Measurements from ENCODE around the gene FANCB. TPM values are rescaled to one million over a fixed set of nuclear protein-coding genes. Genes with fewer than 3 reads are reported as not detected.

FANCB gene
- total and polyA plus RNA-seq, 9 donors, result 0.23 to 3.1 (median 2.8) TPM

DNA sequence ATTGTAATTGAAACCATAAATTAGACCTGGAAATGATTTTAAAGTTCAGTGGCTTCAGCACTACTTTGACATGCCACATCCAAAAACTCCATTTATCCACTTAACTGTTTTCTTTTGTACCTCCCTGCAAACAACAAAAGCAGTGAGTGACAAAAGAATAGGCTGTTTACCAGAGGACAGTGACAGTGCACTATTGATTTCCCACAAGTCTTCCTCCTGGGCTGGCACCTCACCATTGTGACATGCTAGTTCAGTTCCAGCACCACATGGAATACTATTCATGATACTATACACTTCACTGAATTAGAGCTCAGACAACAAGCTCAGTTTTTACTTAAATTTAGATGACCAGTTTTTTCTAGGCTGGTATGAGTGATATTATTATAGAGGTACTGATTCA lies 29.7 kb upstream of the FANCB start:
- Histone ChIP-seq H3K27me3 (no peaks in the 10 kb centered on the region), H3K4me3 (no peak overlapping the region), H3K9me3 (no peaks in the 10 kb centered on the region), H3K27ac (no peak overlapping the region), H3K36me3 (no peaks in the 10 kb centered on the region), H3K4me1 (ENCODE audit: insufficient read depth) (no peaks in the 10 kb centered on the region)
- TF ChIP-seq, protein P1, sequence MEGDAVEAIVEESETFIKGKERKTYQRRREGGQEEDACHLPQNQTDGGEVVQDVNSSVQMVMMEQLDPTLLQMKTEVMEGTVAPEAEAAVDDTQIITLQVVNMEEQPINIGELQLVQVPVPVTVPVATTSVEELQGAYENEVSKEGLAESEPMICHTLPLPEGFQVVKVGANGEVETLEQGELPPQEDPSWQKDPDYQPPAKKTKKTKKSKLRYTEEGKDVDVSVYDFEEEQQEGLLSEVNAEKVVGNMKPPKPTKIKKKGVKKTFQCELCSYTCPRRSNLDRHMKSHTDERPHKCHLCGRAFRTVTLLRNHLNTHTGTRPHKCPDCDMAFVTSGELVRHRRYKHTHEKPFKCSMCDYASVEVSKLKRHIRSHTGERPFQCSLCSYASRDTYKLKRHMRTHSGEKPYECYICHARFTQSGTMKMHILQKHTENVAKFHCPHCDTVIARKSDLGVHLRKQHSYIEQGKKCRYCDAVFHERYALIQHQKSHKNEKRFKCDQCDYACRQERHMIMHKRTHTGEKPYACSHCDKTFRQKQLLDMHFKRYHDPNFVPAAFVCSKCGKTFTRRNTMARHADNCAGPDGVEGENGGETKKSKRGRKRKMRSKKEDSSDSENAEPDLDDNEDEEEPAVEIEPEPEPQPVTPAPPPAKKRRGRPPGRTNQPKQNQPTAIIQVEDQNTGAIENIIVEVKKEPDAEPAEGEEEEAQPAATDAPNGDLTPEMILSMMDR (IDR thresholded peaks at IDR 0.05), result no peak
- no peak for TF ChIP-seq EP300 (IDR thresholded peaks at IDR 0.05)
- TF ChIP-seq POLR2A (IDR thresholded peaks at IDR 0.05), result no peak
- intact Hi-C loops (cut with DNase I), result no loop called here
- DNase-seq, result no peak

DNA sequence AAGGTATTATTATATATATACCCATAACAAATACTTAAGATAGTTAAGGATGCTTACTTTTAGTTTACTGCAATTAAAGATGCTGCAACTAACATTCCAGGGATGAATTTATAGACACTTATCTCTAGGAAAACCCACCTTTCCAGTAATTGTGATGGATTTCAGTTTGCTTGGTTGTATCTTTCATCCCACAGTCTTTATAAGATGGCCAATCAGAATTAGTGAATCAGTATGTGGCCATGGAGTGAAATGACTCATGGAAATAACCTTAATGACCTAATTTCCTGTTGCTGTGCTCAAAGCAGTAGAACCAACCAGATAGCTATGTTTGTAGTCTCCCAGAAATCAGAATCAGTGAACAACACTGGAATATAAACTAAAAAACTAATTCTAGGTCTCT lies 26.7 kb upstream of the FANCB start:
- H3K36me3 ChIP-seq, result no peaks in the 10 kb centered on the region
- intact Hi-C loops (cut with DNase I), result no loop called here
- no peaks in the 10 kb centered on the region for H3K9me3 ChIP-seq
- no peak for TF ChIP-seq POLR2A (IDR thresholded peaks at IDR 0.05)
- TF ChIP-seq, protein P1 (IDR thresholded peaks at IDR 0.05), result no peak
- no peaks in the 10 kb centered on the region for H3K27me3 ChIP-seq
- no peak overlapping the region for H3K4me3 ChIP-seq
- DNase-seq, result no peak
- no peak overlapping the region for H3K27ac ChIP-seq
- H3K4me1 ChIP-seq (ENCODE audit: insufficient read depth), result no peaks in the 10 kb centered on the region

DNA sequence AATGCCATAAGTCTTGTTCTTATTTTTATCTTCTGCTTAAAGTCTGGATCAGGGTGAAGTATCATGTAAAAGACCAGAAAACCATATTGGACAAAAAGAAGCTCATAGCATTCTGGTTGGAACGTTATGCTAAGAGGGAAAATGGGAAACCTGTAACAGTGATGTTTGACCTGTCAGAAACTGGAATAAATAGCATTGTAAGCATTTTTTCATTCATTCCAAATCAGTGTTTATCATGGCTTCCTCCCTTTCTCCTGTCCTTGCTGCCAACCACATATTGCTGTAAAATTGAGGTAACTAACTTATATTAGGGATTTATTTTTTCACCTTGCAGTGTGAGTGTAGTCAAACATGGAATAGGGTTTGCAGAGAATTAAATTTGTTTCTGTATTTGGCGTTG lies 24.2 kb upstream of the FANCB start:
- Histone ChIP-seq H3K4me1 (ENCODE audit: insufficient read depth) (no peaks in the 10 kb centered on the region), H3K9me3 (no peaks in the 10 kb centered on the region), H3K36me3 (no peaks in the 10 kb centered on the region), H3K27ac (no peak overlapping the region), H3K4me3 (no peak overlapping the region), H3K27me3 (no peaks in the 10 kb centered on the region)
- no peak for TF ChIP-seq EP300 (IDR thresholded peaks at IDR 0.05)
- no peak for DNase-seq
- 71 to 75% (median 72%) methylated on average over 2 of the region's 2 CpGs for WGBS, 3 donors
- intact Hi-C loops (cut with DNase I), result no loop called here

DNA sequence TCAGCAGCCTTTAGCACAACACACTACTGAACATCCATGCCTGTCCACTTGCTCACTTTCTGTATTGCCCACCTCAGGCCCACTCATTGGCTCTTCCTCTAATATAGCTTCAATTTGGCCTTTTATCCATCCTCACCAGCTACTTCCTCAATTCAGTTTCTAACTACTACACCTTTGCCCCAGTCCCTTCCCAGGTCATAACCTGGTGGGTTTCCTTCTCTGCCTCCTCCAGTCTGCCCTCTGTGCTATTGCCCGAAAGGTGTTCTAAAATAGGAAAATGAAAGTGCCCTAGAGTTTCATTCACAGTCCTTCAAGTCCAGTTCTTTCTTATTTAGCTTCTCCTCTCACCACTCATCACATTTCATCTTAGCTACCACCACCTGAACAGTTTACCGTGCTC lies 23.4 kb upstream of the FANCB start:
- H3K4me1 ChIP-seq (ENCODE audit: insufficient read depth), result no peaks in the 10 kb centered on the region
- WGBS, 3 donors, result 91 to 98% (median 92%) methylated on average over 2 of the region's 2 CpGs
- no peaks in the 10 kb centered on the region for H3K36me3 ChIP-seq
- no peak for DNase-seq
- H3K27ac ChIP-seq, result no peak overlapping the region
- TF ChIP-seq POLR2A (IDR thresholded peaks at IDR 0.05) (no peak), EP300 (IDR thresholded peaks at IDR 0.05) (no peak)
- TF ChIP-seq, protein P1 (IDR thresholded peaks at IDR 0.05), result no peak
- H3K9me3 ChIP-seq, result no peaks in the 10 kb centered on the region
- H3K4me3 ChIP-seq, result no peak overlapping the region
- H3K27me3 ChIP-seq, result no peaks in the 10 kb centered on the region
- intact Hi-C loops (cut with DNase I), result no loop called here

DNA sequence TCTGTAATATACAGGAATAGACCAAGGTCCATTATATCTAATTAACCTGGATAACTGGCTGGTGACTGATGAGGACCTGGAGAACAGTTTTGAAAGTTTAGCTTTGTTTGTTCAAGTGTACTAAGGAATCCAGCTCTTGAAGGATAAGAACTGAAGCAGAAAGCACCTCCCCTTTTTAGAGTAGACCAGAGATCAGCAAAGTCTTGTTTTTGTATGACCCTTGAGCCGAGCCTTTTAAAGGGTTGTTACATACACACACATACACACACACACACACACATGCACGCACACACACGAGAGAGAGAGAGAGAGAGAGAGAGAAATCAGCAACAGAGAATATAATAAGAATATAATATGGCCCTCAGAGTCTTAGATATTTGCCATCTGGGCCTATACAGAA lies 13.4 kb upstream of the FANCB start:
- TF ChIP-seq, protein P1 (IDR thresholded peaks at IDR 0.05), result no peak
- TF ChIP-seq EP300 (IDR thresholded peaks at IDR 0.05), result no peak
- no peak for TF ChIP-seq POLR2A (IDR thresholded peaks at IDR 0.05)
- 62 to 83% (median 63%) methylated on average over 3 of the region's 3 CpGs for WGBS, 3 donors
- Histone ChIP-seq H3K27me3 (no peaks in the 10 kb centered on the region), H3K4me3 (no peak overlapping the region), H3K9me3 (no peaks in the 10 kb centered on the region), H3K36me3 (no peaks in the 10 kb centered on the region), H3K4me1 (ENCODE audit: insufficient read depth) (no peaks in the 10 kb centered on the region), H3K27ac (no peak overlapping the region)
- DNase-seq, result no peak
- intact Hi-C loops (cut with DNase I), result no loop called here

All from ovary (tissue), 9 donors.